ENCODE data around the gene CCPG1.
"Not testable (repeated sequence)": the region's sequence is repeated elsewhere in the genome, so short reads cannot be mapped to it uniquely, and the experiment has no call there.

The CCPG1 gene

GRCh38 chr15:55401786-55402246 is 6.3 kb downstream of the CCPG1 start:
- TF ChIP-seq ZNF274 (IDR thresholded peaks at IDR 0.05; ENCODE audit: low read depth, low read length) = no peak
- H3K4me3 ChIP-seq (ENCODE audit: low read length) = no peak overlapping the region

GRCh38 chr15:55400050-55400449 is 8.1 kb downstream of the CCPG1 start:
- H3K4me3 ChIP-seq (ENCODE audit: low read length) = not testable (repeated sequence)

- H3K4me3 ChIP-seq (ENCODE audit: low read length) = no peak overlapping the region
- no peak for TF ChIP-seq ZNF274 (IDR thresholded peaks at IDR 0.05; ENCODE audit: low read depth, low read length)
Measured at GRCh38 chr15:55398243-55398642, 9.9 kb downstream of the CCPG1 start.

GRCh38 chr15:55394694-55395093 is 13.5 kb downstream of the CCPG1 start:
- no peak overlapping the region for H3K4me3 ChIP-seq (ENCODE audit: low read length)
- no peak for TF ChIP-seq ZNF274 (IDR thresholded peaks at IDR 0.05; ENCODE audit: low read depth, low read length)

GRCh38 chr15:55389264-55389607 is 18.9 kb downstream of the CCPG1 start:
- no peak for TF ChIP-seq ZNF274 (IDR thresholded peaks at IDR 0.05; ENCODE audit: low read depth, low read length)
- H3K4me3 ChIP-seq (ENCODE audit: low read length) = no peak overlapping the region

GRCh38 chr15:55387027-55387426 is 21.1 kb downstream of the CCPG1 start:
- no peak for TF ChIP-seq ZNF274 (IDR thresholded peaks at IDR 0.05; ENCODE audit: low read depth, low read length)
- H3K4me3 ChIP-seq (ENCODE audit: low read length) = no peak overlapping the region

- no peak for TF ChIP-seq ZNF274 (IDR thresholded peaks at IDR 0.05; ENCODE audit: low read depth, low read length)
- no peak overlapping the region for H3K4me3 ChIP-seq (ENCODE audit: low read length)
Measured at GRCh38 chr15:55383687-55384086, 24.5 kb downstream of the CCPG1 start.

GRCh38 chr15:55381595-55381994 is 26.6 kb downstream of the CCPG1 start:
- no peak for TF ChIP-seq ZNF274 (IDR thresholded peaks at IDR 0.05; ENCODE audit: low read depth, low read length)
- H3K4me3 ChIP-seq (ENCODE audit: low read length) = no peak overlapping the region

- H3K4me3 ChIP-seq (ENCODE audit: low read length) = no peak overlapping the region
- no peak for TF ChIP-seq ZNF274 (IDR thresholded peaks at IDR 0.05; ENCODE audit: low read depth, low read length)
Measured at GRCh38 chr15:55379095-55379494, 29.1 kb downstream of the CCPG1 start.

GRCh38 chr15:55372701-55373440 is 35.3 kb downstream of the CCPG1 start:
- no peak for TF ChIP-seq ZNF274 (IDR thresholded peaks at IDR 0.05; ENCODE audit: low read depth, low read length)
- no peak overlapping the region for H3K4me3 ChIP-seq (ENCODE audit: low read length)

- no peak for TF ChIP-seq ZNF274 (IDR thresholded peaks at IDR 0.05; ENCODE audit: low read depth, low read length)
Measured at GRCh38 chr15:55366981-55367380, 41.2 kb downstream of the CCPG1 start.

GRCh38 chr15:55362641-55363040 is 45.5 kb downstream of the CCPG1 start:
- no peak overlapping the region for H3K4me3 ChIP-seq (ENCODE audit: low read length)
- TF ChIP-seq ZNF274 (IDR thresholded peaks at IDR 0.05; ENCODE audit: low read depth, low read length) = no peak

More at GRCh38 chr15:55366981-55367380, 41.2 kb downstream of the CCPG1 start:
- no peak overlapping the region for H3K4me3 ChIP-seq (ENCODE audit: low read length)

- H3K4me3 ChIP-seq (ENCODE audit: low read length) = no peak overlapping the region
- no peak for TF ChIP-seq ZNF274 (IDR thresholded peaks at IDR 0.05; ENCODE audit: low read depth, low read length)
Measured at GRCh38 chr15:55361048-55361447, 47.1 kb downstream of the CCPG1 start.

GRCh38 chr15:55360256-55360655 is 47.9 kb downstream of the CCPG1 start:
- no peak for TF ChIP-seq ZNF274 (IDR thresholded peaks at IDR 0.05; ENCODE audit: low read depth, low read length)
- no peak overlapping the region for H3K4me3 ChIP-seq (ENCODE audit: low read length)

GRCh38 chr15:55358471-55358870 is 49.7 kb downstream of the CCPG1 start:
- TF ChIP-seq ZNF274 (IDR thresholded peaks at IDR 0.05; ENCODE audit: low read depth, low read length) = no peak
- no peak overlapping the region for H3K4me3 ChIP-seq (ENCODE audit: low read length)

- TF ChIP-seq ZNF274 (IDR thresholded peaks at IDR 0.05; ENCODE audit: low read depth, low read length) = no peak
- H3K4me3 ChIP-seq (ENCODE audit: low read length) = no peak overlapping the region
Measured at GRCh38 chr15:55357774-55358173, 50.4 kb downstream of the CCPG1 start.

All from GM08714 (cell line).